Brain microvascular endothelial cell (primary cell): Measurements from ENCODE around the gene TXNDC17.

Source experiments
- DNase-seq: peaks from one replicate; pipeline ENCODE4 v3.0.0-alpha.2; 2020
- H3K27ac ChIP-seq: fragments of 250-450 bp; sonication (Bioruptor Pico); 2 replicates; pipeline ENCODE4 v1.5.1; 2020; ENCODE audit warnings: mild to moderate bottlenecking, moderate library complexity
- H3K27me3 ChIP-seq: fragments of 250-450 bp; sonication (Bioruptor Pico); replicated peaks from 2 replicates; pipeline ENCODE4 v1.5.1; 2020; ENCODE audit warnings: mild to moderate bottlenecking
- H3K36me3 ChIP-seq: fragments of 250-450 bp; sonication (Bioruptor Pico); replicated peaks from 2 replicates; pipeline ENCODE4 v1.5.1; 2020; ENCODE audit warnings: mild to moderate bottlenecking
- H3K4me3 ChIP-seq: 2 replicates; pipeline ENCODE4 v1.5.1; 2011; ENCODE audit warnings: low read depth, mild to moderate bottlenecking, control low read depth, low read length, moderate library complexity
- CTCF ChIP-seq: IDR thresholded peaks from 2 replicates; pipeline ENCODE4 v1.5.1; 2011; ENCODE audit warnings: low read depth, mild to moderate bottlenecking, moderate library complexity, low read length, control low read depth, inconsistent platforms; ENCODE audit errors: missing control alignments
- in situ Hi-C: cut with HindIII; loops from 2 replicates; pipeline ENCODE4 v1.10.0; 2017; ENCODE audit warnings: low sequenced_read_pairs, low pct_ligation_motif_present

Gene TXNDC17

GRCh38 chr17:6683730-6684459 is 43.0 kb downstream of the TXNDC17 start:
- no peak for DNase-seq
- Histone ChIP-seq H3K27ac (no peak overlapping the region), H3K36me3 (no peaks in the 10 kb centered on the region), H3K4me3 (no peak overlapping the region), H3K27me3 (no peaks in the 10 kb centered on the region)
- no peak for TF ChIP-seq CTCF
- in situ Hi-C loops: no loop called here

- Histone ChIP-seq H3K36me3 (no peaks in the 10 kb centered on the region), H3K27me3 (no peaks in the 10 kb centered on the region), H3K4me3 (no peak overlapping the region), H3K27ac (no peak overlapping the region)
- no peak for DNase-seq
- in situ Hi-C loops: no loop called here
- no peak for TF ChIP-seq CTCF
These were observed 43.6 kb downstream of the TXNDC17 start for GRCh38 chr17:6684460-6684783.

- in situ Hi-C loops: no loop called here
- Histone ChIP-seq H3K36me3 (no peaks in the 10 kb centered on the region), H3K4me3 (no peak overlapping the region), H3K27me3 (no peaks in the 10 kb centered on the region), H3K27ac (no peak overlapping the region)
- no peak for TF ChIP-seq CTCF
- DNase-seq: no peak
These were observed 44.3 kb downstream of the TXNDC17 start for GRCh38 chr17:6684881-6685767.

GRCh38 chr17:6686026-6686425 is 45.2 kb downstream of the TXNDC17 start:
- H3K27me3 ChIP-seq: no peaks in the 10 kb centered on the region
- no peak for TF ChIP-seq CTCF
- H3K4me3 ChIP-seq: no peak overlapping the region
- no peaks in the 10 kb centered on the region for H3K36me3 ChIP-seq
- in situ Hi-C loops: no loop called here
- DNase-seq: no peak
- H3K27ac ChIP-seq: no peak overlapping the region

GRCh38 chr17:6688944-6689343 is 48.1 kb downstream of the TXNDC17 start:
- Histone ChIP-seq H3K36me3 (no peaks in the 10 kb centered on the region), H3K4me3 (no peak overlapping the region), H3K27me3 (no peaks in the 10 kb centered on the region), H3K27ac (no peak overlapping the region)
- no peak for DNase-seq
- TF ChIP-seq CTCF: no peak
- in situ Hi-C loops: no loop called here

GRCh38 chr17:6690641-6691040 is 49.8 kb downstream of the TXNDC17 start:
- H3K4me3 ChIP-seq: no peak overlapping the region
- H3K27me3 ChIP-seq: no peaks in the 10 kb centered on the region
- no peaks in the 10 kb centered on the region for H3K36me3 ChIP-seq
- in situ Hi-C loops: no loop called here
- no peak for TF ChIP-seq CTCF
- no peak overlapping the region for H3K27ac ChIP-seq
- DNase-seq: no peak
